CD4-positive, alpha-beta T cell treated with Interleukin-4 for 1 hour (primary cell): ENCODE results near the gene ARL2BP.
"Not testable (repeated sequence)": the region's sequence is repeated elsewhere in the genome, so short reads cannot be mapped to it uniquely, and the experiment has no call there.

Experiments
- DNase-seq, 2 donors: peaks; one replicate each; pipeline ENCODE4 v3.0.0-alpha.2; 2020 to 2022

ARL2BP gene

GRCh38 chr16:57264950-57265371 lies 19.9 kb downstream of the ARL2BP start:
- peak in 1 of 2 donors; percentile 20 for DNase-seq

DNA sequence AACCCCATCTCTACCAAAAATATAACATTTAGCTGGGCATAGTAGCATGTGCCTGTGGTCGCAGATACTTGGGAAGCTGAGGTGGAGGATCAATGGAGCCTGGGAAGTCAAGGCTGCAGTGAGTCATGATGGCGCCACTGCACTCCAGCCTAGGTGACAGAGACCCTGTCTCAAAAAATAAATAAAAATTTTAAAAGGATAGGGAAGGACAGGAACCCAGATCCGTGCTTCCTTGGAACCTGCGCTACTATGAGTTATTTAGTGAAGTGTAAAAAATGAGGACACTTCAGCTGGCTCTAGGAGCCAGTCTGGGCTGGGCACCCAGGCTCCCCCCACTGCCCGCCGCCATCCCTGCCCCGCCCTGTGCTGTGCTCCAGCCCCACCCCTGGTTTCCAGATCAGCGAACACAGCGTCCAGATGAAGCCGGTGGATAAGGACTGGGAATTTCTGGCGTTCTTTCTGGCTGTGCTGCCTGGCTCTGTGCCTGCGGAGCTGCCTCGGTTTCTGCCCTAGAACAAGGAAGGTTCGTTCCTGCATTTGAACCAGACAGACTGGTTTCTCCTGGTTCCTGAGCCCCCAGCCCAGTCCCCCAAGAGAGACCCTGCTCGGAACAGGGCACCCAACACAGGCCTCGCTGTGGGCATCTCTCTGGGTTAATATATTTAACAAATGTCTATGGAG lies 20.9 kb downstream of the ARL2BP start:
- no peak for DNase-seq

GRCh38 chr16:57266531-57267260 lies 21.6 kb downstream of the ARL2BP start:
- peak; percentile 48 to 62 for DNase-seq

- peak in 1 of 2 donors; percentile 19 for DNase-seq
Observed at GRCh38 chr16:57267343-57267742, 22.3 kb downstream of the ARL2BP start.

DNA sequence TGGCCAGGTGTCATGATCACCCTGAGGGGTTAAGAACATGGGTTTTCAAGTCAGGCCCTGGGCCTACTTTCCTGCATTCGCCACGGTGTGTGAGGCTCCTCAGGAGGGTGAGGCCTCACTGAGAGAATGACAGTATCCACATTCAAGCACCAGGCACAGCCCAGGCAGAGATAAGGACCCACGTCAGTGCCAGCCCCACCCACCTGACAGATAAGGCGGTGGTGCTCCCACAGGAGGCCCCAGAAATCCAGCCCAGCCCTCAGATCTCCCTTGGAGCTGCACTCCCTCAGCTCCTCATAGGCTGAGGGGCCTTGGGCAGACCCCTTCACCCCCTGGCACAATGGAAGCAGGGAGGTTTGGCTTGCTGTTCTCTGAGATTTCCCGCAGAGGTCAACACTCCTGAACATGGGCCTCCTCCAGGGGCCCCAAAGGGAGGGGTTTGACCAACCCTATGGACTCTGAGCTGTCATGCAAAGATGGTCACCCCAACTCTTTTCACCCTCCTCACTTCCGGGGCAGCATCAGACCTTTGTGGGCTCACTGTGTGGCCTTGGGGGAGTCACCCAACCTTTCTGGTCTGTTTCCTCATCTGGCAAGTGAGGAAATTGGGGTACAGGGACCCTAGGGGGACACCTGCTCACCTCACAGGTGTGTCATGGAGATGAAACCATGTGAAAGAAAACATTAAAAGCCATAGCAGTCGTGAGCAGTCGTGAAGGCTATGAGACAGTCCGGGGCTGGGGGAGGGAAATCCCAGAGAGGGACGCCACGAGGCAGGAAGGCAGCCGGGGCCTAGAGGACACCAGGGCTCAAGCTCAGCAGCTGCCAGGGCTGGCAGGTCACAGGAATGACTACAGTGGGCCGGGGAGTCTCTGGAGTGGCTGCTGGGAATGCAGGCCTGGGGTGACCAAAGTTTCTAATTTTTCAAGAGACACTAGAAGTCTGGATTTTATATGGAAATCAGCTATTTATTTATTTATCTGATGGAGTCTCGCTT lies 24.0 kb downstream of the ARL2BP start:
- DNase-seq: no peak

GRCh38 chr16:57270221-57271062 lies 25.4 kb downstream of the ARL2BP start:
- DNase-seq: no peak

DNA sequence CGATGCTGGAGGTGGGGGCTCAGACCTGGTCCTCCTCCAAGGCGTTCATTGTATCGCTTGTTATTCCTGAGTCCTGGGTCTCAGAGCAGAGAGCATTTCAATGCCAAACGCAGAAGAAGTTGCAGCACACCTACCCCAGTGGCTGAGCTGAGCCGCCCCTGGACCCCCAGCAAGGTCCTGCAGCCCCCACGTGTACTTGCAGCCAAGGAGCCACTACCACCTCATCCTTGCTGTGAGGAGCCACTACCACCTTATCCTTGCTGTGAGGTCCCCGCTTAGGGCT lies 25.9 kb downstream of the ARL2BP start:
- no peak for DNase-seq

DNA sequence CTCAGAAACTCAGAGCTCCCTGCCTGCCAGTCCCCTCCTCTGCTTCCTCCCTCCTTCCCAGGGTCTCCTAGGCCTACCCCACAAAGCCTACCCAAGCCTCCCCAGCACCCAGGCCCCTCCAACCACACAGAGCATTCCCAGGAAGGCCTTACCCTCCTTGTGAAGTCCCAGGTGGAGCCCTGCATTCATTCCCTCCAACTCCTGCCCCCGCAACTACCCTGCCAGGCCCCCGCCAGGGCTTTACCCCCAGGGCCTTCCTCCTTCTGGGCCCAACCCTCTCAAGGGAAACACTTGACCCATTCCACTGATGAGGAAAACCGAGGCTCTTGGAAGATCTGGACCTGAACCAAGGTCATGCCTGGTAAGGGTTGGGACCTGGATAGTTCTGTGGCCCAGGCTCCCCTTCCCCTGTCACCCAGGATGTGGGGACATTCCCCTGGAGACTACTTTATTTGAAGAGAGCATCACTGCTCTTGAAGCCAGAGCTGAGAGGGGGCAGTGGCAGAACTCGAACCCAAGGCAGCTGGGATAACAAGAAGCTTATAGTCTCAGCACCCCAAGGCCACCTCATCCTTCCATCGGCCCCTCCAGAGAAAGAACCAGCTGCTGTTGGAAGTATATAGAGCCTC lies 26.9 kb downstream of the ARL2BP start:
- no peak for DNase-seq

DNA sequence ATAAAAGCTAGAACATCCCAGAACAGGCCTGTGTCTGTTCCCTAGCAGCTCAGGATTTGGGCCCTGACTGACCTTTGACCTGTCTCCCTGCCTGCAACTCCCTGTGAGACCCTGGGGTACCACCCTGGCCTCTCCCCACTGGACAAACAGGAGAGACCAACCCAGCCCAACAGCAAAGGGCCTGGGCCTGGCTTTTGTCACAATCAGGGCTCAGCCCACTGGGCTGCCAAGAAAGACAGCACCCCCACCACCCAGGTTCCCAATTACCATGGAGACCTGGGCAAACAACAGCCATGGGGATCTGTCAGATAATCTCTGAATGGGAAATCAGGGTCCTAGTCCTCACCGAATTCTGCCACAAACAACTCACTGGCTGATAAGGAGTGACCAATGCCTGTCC lies 28.3 kb downstream of the ARL2BP start:
- DNase-seq: no peak

GRCh38 chr16:57273826-57274225 lies 28.8 kb downstream of the ARL2BP start:
- DNase-seq: no peak

GRCh38 chr16:57275946-57276345 lies 30.9 kb downstream of the ARL2BP start:
- DNase-seq: not testable (repeated sequence)

- DNase-seq: no peak
Observed at GRCh38 chr16:57276596-57276995, 31.5 kb downstream of the ARL2BP start.

DNA sequence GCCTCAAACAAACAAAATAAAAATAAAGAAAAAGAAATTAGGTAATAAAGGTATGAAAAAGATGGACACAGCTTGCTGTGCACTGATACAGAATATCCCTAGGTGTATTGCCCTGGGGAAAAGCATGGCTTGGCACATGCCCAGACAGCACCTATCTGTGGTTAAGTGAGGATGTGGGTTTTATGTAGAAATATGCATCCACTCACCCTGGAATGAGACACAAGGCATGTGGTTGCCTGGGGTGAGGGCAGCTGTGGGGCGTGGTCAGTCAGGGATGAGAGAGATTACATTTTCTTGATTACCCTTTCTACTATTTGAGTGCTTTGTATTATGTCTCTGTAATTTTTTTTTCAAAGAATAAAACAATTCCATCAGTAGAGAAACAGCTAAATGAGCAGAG lies 32.5 kb downstream of the ARL2BP start:
- peak; percentile 70 to 78 for DNase-seq

DNA sequence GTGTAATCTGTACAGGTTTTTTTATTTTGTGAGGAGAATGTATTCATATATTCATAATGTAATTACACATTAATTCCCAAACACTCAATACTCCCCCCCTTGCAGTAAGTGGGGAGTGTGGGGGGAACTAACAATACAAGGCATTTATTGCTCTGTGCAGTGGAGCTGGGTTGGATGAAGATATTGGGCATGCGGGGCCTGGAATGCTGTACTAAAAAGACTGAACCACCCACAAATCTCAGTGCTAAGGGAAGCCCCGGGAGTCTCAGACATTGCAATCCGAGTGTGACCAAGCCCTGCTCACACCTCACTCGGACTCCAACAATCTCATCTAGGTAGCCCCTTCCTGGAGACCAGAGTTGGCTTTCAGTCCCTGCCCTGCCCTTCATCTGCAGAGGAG lies 33.4 kb downstream of the ARL2BP start:
- no peak for DNase-seq

GRCh38 chr16:57279780-57280638 lies 35.0 kb downstream of the ARL2BP start:
- DNase-seq: no peak

- no peak for DNase-seq
Observed at GRCh38 chr16:57281791-57282190, 36.7 kb downstream of the ARL2BP start.

- DNase-seq: no peak
Observed at GRCh38 chr16:57282510-57283213, 37.6 kb downstream of the ARL2BP start.

DNA sequence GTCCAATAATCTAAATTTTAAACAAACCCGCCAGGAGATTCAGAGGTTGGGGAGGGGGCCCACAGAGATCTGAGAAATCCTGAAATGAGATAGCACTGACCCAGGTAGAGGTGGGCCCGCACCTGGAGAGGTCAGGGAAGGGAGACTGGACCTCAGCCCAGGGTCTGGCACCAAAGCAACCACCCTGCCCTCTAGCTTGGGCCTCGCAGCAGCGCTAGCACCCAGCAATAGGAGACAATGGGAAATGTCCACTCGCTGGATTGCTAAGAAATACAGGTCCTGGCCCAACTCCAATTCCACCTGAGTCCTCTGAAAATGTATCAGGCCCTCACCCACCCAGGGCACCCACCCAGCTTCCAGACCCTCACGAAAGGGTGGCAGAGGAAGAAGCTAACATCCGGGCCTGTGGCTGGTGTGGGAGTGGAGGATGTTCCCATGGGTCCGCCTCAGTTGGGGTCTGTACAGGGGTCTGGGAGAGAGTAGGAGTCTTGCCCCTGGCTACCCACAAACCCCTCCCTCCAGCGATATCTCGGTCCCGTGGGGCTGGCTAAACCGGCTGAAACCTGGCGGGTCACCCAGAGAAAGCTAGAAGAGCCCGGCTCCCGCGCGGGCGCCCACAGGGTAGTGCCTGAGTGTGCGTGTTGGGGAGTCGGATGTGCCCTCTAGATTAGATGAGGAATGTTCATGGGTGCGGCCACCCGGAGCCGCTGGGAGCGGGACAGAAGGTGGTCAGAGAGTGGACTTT lies 38.3 kb downstream of the ARL2BP start:
- no peak for DNase-seq

- DNase-seq: no peak
Observed at GRCh38 chr16:57283959-57284208, 38.8 kb downstream of the ARL2BP start.
